ENCODE data around the gene TP63.

TP63 gene

GRCh38 chr3:189630767-189631372 is 319 bp upstream of the TP63 start:
- Histone ChIP-seq H2AFZ (ENCODE audit: insufficient read depth, low read length, poor library complexity) (no peak overlapping the region), H3K36me3 (ENCODE audit: control insufficient read depth in 1 of 2, insufficient read depth in 2 of 2, low read length in 2 of 2) (no peaks in the 10 kb centered on the region), H3K79me2 (ENCODE audit: control insufficient read depth, insufficient read depth, low read length, poor library complexity) (no peaks in the 10 kb centered on the region), H2BK120ac (ENCODE audit: insufficient read depth, low read length, poor library complexity) (no peak overlapping the region), H3K23ac (ENCODE audit: low read length) (no peak overlapping the region), H3K4ac (ENCODE audit: low read depth, low read length) (no peak overlapping the region), H3K14ac (ENCODE audit: low read length) (no peak overlapping the region), H3K4me2 (ENCODE audit: low read length) (no peak overlapping the region), H3K9me3 (ENCODE audit: insufficient read depth, low read depth, low read length) (no peaks in the 10 kb centered on the region), H3K9ac (ENCODE audit: low read length) (no peak overlapping the region), H4K8ac (ENCODE audit: low read depth, low read length) (no peak overlapping the region), H3K27me3 (ENCODE audit: insufficient read depth, low read length) (no peaks in the 10 kb centered on the region), H3K4me3 (ENCODE audit: low read depth, low read length) (no peak overlapping the region), H4K12ac (ENCODE audit: low read depth, low read length) (no peak overlapping the region), H2BK12ac (ENCODE audit: low read length) (no peak overlapping the region), H2BK5ac (ENCODE audit: low read depth, low read length, poor library complexity) (no peak overlapping the region), H3K79me1 (ENCODE audit: low read length) (no peaks in the 10 kb centered on the region), H3K27ac (ENCODE audit: low read depth, low read length) (no peak overlapping the region), H2AK5ac (ENCODE audit: low read length) (no peak overlapping the region), H3K4me1 (ENCODE audit: control insufficient read depth in 1 of 2, insufficient read depth in 2 of 2, low read length in 2 of 2) (no peaks in the 10 kb centered on the region), H4K91ac (ENCODE audit: low read depth, low read length) (no peak overlapping the region), H3K18ac (ENCODE audit: low read length) (no peak overlapping the region)
- WGBS (ENCODE audit: extremely low coverage, insufficient coverage, insufficient read length), result no CpG with 5 or more reads among the region's 8 CpGs
- no peak for DNase-seq

DNA sequence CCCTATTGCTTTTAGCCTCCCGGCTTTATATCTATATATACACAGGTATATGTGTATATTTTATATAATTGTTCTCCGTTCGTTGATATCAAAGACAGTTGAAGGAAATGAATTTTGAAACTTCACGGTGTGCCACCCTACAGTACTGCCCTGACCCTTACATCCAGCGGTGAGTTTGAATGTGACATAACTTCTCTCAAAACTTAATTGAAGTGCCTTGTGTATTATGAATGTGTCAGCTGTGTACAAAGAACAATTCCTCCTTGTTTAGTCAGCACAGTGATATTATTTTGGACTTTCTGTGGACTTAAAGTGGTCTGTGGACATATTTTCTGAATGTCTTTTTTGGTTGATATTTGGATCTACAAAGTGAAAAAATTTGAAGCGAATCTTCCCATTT is 220 bp downstream of the TP63 start:
- Histone ChIP-seq H3K4me1 (ENCODE audit: control insufficient read depth in 1 of 2, insufficient read depth in 2 of 2, low read length in 2 of 2) (no peaks in the 10 kb centered on the region), H3K27ac (ENCODE audit: low read depth, low read length) (no peak overlapping the region), H3K18ac (ENCODE audit: low read length) (no peak overlapping the region), H2BK5ac (ENCODE audit: low read depth, low read length, poor library complexity) (no peak overlapping the region), H3K23ac (ENCODE audit: low read length) (no peak overlapping the region), H3K4me3 (ENCODE audit: low read depth, low read length) (no peak overlapping the region), H3K14ac (ENCODE audit: low read length) (no peak overlapping the region), H3K79me2 (ENCODE audit: control insufficient read depth, insufficient read depth, low read length, poor library complexity) (no peaks in the 10 kb centered on the region), H3K9ac (ENCODE audit: low read length) (no peak overlapping the region), H3K36me3 (ENCODE audit: control insufficient read depth in 1 of 2, insufficient read depth in 2 of 2, low read length in 2 of 2) (no peaks in the 10 kb centered on the region), H2BK12ac (ENCODE audit: low read length) (no peak overlapping the region), H3K79me1 (ENCODE audit: low read length) (no peaks in the 10 kb centered on the region), H2AK5ac (ENCODE audit: low read length) (no peak overlapping the region), H3K9me3 (ENCODE audit: insufficient read depth, low read depth, low read length) (no peaks in the 10 kb centered on the region), H3K4me2 (ENCODE audit: low read length) (no peak overlapping the region), H2AFZ (ENCODE audit: insufficient read depth, low read length, poor library complexity) (no peak overlapping the region), H4K12ac (ENCODE audit: low read depth, low read length) (no peak overlapping the region), H4K91ac (ENCODE audit: low read depth, low read length) (no peak overlapping the region), H3K27me3 (ENCODE audit: insufficient read depth, low read length) (no peaks in the 10 kb centered on the region), H3K4ac (ENCODE audit: low read depth, low read length) (no peak overlapping the region), H2BK120ac (ENCODE audit: insufficient read depth, low read length, poor library complexity) (no peak overlapping the region), H4K8ac (ENCODE audit: low read depth, low read length) (no peak overlapping the region)
- WGBS (ENCODE audit: extremely low coverage, insufficient coverage, insufficient read length), result no CpG with 5 or more reads among the region's 6 CpGs
- DNase-seq, result no peak

- Histone ChIP-seq H3K4me2 (ENCODE audit: low read length) (no peak overlapping the region), H2BK120ac (ENCODE audit: insufficient read depth, low read length, poor library complexity) (no peak overlapping the region), H3K36me3 (ENCODE audit: control insufficient read depth in 1 of 2, insufficient read depth in 2 of 2, low read length in 2 of 2) (no peaks in the 10 kb centered on the region), H2AK5ac (ENCODE audit: low read length) (no peak overlapping the region), H3K18ac (ENCODE audit: low read length) (no peak overlapping the region), H3K79me1 (ENCODE audit: low read length) (no peaks in the 10 kb centered on the region), H3K4me3 (ENCODE audit: low read depth, low read length) (no peak overlapping the region), H3K27me3 (ENCODE audit: insufficient read depth, low read length) (no peaks in the 10 kb centered on the region), H3K79me2 (ENCODE audit: control insufficient read depth, insufficient read depth, low read length, poor library complexity) (no peaks in the 10 kb centered on the region), H3K27ac (ENCODE audit: low read depth, low read length) (no peak overlapping the region), H3K14ac (ENCODE audit: low read length) (no peak overlapping the region), H4K8ac (ENCODE audit: low read depth, low read length) (no peak overlapping the region), H2BK12ac (ENCODE audit: low read length) (no peak overlapping the region), H3K9ac (ENCODE audit: low read length) (no peak overlapping the region), H2AFZ (ENCODE audit: insufficient read depth, low read length, poor library complexity) (no peak overlapping the region), H4K91ac (ENCODE audit: low read depth, low read length) (no peak overlapping the region), H3K4me1 (ENCODE audit: control insufficient read depth in 1 of 2, insufficient read depth in 2 of 2, low read length in 2 of 2) (no peaks in the 10 kb centered on the region), H2BK5ac (ENCODE audit: low read depth, low read length, poor library complexity) (no peak overlapping the region), H3K4ac (ENCODE audit: low read depth, low read length) (no peak overlapping the region), H4K12ac (ENCODE audit: low read depth, low read length) (no peak overlapping the region), H3K23ac (ENCODE audit: low read length) (no peak overlapping the region), H3K9me3 (ENCODE audit: insufficient read depth, low read depth, low read length) (no peaks in the 10 kb centered on the region)
- WGBS (ENCODE audit: extremely low coverage, insufficient coverage, insufficient read length), result 100% methylated on average over 1 of the region's 5 CpGs
- DNase-seq, result no peak
These were observed 1.1 kb downstream of the TP63 start for GRCh38 chr3:189632242-189632641.

GRCh38 chr3:189635339-189635738 is 4.2 kb downstream of the TP63 start:
- Histone ChIP-seq H3K79me2 (ENCODE audit: control insufficient read depth, insufficient read depth, low read length, poor library complexity) (no peaks in the 10 kb centered on the region), H3K79me1 (ENCODE audit: low read length) (no peaks in the 10 kb centered on the region), H3K9ac (ENCODE audit: low read length) (no peak overlapping the region), H2BK12ac (ENCODE audit: low read length) (no peak overlapping the region), H2AK5ac (ENCODE audit: low read length) (no peak overlapping the region), H3K4me1 (ENCODE audit: control insufficient read depth in 1 of 2, insufficient read depth in 2 of 2, low read length in 2 of 2) (no peaks in the 10 kb centered on the region), H4K91ac (ENCODE audit: low read depth, low read length) (no peak overlapping the region), H4K12ac (ENCODE audit: low read depth, low read length) (no peak overlapping the region), H2BK120ac (ENCODE audit: insufficient read depth, low read length, poor library complexity) (no peak overlapping the region), H3K4me3 (ENCODE audit: low read depth, low read length) (no peak overlapping the region), H3K18ac (ENCODE audit: low read length) (no peak overlapping the region), H3K36me3 (ENCODE audit: control insufficient read depth in 1 of 2, insufficient read depth in 2 of 2, low read length in 2 of 2) (no peaks in the 10 kb centered on the region), H2BK5ac (ENCODE audit: low read depth, low read length, poor library complexity) (no peak overlapping the region), H3K14ac (ENCODE audit: low read length) (no peak overlapping the region), H3K27me3 (ENCODE audit: insufficient read depth, low read length) (no peaks in the 10 kb centered on the region), H2AFZ (ENCODE audit: insufficient read depth, low read length, poor library complexity) (no peak overlapping the region), H3K4me2 (ENCODE audit: low read length) (no peak overlapping the region), H3K23ac (ENCODE audit: low read length) (no peak overlapping the region), H3K27ac (ENCODE audit: low read depth, low read length) (no peak overlapping the region), H3K4ac (ENCODE audit: low read depth, low read length) (no peak overlapping the region), H3K9me3 (ENCODE audit: insufficient read depth, low read depth, low read length) (no peaks in the 10 kb centered on the region), H4K8ac (ENCODE audit: low read depth, low read length) (no peak overlapping the region)
- WGBS (ENCODE audit: extremely low coverage, insufficient coverage, insufficient read length), result no CpG with 5 or more reads among the region's 3 CpGs
- no peak for DNase-seq

Measured in trophoblast cell (in vitro differentiated cells and primary cell).